Measurements from ENCODE around the gene TSPAN8.
"Not testable (repeated sequence)": the region's sequence is repeated elsewhere in the genome, so short reads cannot be mapped to it uniquely, and the experiment has no call there.

Gene TSPAN8

GRCh38 chr12:71157601-71158233, at the start of gene TSPAN8:
TSPAN8 (minus strand) TSS chr12:71157999; CDS start chr12:71157678, 321 bp downstream.
- no peak for FAIRE-seq

GRCh38 chr12:71201136-71201679, 43.4 kb upstream of the TSPAN8 start:
- FAIRE-seq = no peak

DNA sequence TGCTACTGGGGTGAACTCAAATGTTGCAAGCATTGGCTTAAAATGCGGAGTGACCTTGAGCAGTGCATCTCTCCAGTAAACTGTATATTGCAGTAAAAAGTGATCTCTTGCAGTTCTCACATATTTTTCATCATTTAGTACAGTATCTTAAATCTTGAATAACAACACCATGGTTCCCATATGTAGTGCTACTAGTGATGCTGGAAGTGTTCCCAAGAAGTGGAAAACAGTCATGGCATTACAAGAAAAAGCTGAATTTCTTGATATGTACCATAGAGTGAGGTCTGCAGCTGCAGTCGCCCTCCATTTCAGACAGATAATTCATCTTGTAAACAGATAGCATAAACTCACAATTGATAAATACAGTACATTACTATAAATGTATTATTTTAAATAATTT, 42.9 kb upstream of the TSPAN8 start:
- no peak for FAIRE-seq

DNA sequence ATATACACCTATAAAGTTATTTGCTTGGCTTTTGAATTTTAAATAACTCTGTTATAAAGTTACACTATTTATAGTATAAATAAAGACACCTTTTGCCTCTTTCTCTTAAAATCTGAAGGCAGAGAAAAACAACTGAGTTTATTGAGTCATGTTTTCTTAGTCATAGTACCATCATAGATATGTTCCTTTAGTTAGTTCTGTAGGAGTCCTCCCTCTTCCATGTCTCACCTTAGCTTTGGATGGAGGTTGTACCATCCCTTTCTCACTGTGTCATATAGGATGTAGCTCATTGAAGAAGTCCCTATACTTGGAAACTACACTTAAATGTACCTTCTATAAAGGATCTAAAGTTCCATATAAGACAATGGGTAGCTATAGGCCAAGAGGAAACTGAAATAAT, 39.7 kb upstream of the TSPAN8 start:
- no peak for FAIRE-seq

GRCh38 chr12:71195338-71195896, 37.6 kb upstream of the TSPAN8 start:
- FAIRE-seq = no peak

- no peak for FAIRE-seq
These were observed 36.9 kb upstream of the TSPAN8 start for GRCh38 chr12:71194657-71195056.

DNA sequence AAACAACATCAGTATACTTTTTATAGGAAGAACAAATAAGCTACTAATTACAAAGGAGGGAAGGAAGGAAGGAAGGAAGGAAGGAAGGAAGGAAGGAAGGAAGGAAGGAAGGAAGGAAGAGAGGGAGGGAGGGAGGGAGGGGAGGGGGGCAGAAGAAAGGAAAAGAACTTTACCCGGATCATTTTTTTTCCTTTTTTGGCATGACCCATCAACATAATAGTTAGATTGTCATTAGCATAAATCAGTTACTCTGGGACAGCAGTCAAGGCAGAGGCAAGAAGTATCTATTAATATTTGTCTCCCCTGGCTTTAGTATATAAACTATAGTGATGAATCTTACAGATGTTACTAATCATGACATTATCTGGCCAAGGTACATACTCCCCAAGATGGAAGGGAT, 35.2 kb upstream of the TSPAN8 start:
- no peak for FAIRE-seq

- no peak for FAIRE-seq
These were observed 33.9 kb upstream of the TSPAN8 start for GRCh38 chr12:71191509-71192196.

DNA sequence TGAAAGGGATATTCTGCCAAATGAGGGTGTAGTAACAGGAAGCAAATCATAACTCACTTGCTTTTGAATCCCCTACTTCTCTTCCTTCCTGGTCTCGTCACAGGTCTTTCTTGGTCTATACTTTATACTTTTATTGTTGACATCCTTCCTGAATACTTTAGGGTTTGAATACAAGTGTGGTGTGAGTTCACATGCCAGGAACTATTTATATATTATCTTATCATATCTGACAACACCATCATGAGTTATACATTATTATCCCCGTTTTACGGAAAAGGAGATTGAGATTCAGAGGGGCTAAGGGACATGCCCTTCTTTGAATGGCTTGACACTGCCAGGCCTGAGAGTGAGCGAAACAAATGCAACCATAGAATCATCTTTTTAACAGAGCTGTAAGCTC, 33.0 kb upstream of the TSPAN8 start:
- no peak for FAIRE-seq

DNA sequence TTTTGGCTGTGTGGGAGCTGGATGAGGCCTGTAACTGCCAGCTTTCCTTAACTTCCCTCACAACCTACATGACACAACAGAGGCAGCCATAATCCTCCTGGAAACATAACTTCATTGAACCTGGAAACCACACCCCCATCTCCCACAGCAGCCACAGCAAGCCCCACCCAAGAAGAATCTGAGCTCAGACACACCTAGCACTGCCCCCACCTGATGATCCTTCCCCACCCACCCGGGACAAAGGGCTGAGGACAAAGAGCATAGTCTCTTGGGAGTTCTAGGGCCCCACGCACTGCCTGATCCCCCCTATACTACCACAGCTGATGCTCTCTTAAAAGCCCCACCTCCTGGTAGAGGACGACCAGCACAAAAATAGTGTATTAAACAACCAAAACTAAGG, 29.6 kb upstream of the TSPAN8 start:
- no peak for FAIRE-seq

DNA sequence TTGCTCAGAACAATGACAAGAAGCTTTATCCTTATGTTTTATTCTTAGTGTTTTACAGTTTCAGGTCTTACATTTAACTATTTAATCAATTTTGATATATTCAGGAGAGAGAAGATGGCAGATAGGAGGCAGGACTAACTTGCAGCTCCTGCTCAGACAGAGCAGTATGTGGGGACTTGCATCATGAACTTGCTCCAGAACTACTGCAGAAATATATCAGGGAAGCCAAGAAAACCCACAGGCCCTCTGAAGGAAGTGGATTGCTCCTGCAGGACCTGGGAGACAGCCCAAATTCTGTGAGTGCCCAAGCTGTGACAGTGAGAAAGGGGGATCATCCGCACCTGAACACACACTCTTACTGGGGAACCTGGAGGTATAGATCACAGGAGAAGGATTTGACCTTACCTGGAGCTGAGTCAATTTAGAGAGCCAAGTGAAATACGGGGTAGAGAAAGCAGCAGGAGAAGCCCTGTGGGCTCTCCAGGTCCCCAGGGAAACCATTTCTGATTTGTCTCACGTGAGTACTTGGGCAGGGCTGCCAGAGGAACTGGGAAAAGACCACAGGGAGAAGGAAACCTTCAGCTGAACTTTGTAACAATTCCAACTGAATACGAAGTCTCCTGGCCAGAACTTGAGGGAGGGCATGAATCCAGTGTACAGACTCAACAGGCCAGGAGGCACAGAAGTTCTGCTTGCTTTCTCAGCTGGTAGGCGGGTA, 28.9 kb upstream of the TSPAN8 start:
- no peak for FAIRE-seq

- FAIRE-seq = no peak
These were observed 26.0 kb upstream of the TSPAN8 start for GRCh38 chr12:71183846-71184245.

DNA sequence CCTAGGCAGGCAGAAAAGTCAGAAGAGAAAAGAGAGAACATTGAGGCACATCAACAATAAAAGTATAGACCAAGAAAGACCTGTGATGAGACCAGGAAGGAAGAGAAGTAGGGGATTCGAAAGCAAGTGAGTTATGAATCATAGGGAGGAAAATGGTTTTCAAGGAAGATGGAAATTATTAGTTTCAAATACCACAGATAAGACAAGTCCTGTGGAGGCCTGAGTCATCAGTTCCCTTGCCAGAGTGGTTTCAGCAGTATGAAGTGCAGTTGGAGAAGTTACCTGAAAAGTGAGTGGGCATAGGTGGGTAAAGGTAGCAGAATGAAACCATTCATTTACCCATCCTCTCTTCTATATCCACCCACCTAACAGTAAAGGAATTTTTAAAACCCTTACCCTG, 25.2 kb upstream of the TSPAN8 start:
- no peak for FAIRE-seq

GRCh38 chr12:71178162-71178561, 20.4 kb upstream of the TSPAN8 start:
- no peak for FAIRE-seq

- FAIRE-seq = no peak
These were observed 17.0 kb upstream of the TSPAN8 start for GRCh38 chr12:71174825-71175224.

DNA sequence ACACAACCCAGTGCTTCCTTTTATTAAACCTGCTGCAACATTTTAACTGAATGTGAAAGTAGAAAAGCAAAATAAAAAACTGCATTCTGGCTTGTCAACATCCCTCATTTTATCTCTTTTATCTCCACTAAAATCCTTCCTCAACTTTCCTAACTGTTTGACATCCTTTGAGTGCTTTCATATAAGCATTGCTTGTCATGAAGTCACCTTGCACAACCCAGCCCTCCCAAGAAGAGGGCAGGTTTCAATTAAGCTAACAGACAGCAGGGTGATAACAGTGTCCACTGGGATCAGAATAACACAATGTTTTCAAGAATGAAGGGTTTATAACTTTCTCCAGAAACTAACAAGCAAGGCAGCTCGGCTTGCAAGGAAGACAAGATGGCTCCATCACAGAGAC, 16.3 kb upstream of the TSPAN8 start:
- FAIRE-seq = no peak

- no peak for FAIRE-seq
These were observed 12.7 kb upstream of the TSPAN8 start for GRCh38 chr12:71170456-71170855.

DNA sequence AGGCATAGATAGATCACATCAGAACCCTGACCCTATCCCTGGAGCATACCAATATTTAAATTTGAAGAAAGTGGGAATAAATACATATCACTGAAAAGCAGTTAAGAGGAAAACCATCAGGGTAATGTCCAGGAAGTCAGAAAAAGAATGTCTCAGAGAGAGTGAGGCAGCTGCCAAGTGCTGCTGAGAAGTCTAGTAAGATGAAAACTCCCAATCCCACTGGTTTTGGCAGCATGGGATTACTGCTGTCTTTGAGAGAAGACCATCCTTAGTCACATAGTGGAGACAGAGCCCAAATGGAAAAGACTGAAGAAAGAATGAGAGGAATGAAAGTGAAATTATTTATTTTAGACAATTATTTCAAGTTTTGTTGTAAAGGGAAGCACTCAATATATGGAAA, 11.5 kb upstream of the TSPAN8 start:
- no peak for FAIRE-seq

DNA sequence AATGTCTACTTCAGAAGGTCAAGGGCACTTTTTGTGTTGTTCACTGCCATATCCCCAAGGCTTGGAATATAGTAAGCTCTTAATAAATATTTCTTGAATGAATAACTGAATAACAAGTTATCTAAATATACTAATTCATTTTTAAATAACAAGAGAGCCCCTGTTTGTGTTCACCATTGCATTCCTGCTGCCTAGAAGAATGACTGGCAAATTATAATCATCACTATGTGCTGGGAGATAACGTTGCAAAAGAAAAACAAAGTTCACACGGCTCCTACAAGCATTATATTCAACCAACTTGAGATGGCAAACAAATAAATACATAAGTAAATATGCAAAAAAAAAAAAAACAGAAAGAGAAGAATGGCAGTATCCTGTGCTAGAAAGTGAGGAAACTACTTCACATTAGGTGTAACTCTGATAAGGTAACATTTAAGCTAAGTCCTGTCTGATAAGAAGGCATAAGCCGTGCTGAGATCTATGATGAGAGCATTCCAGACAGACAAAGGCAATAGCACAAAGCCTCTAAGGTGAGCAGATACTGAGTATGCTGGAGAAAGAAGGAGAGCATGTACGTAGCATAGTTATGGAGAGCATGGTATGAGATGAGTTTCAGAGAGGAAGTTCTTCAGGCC, 9.2 kb upstream of the TSPAN8 start:
- no peak for FAIRE-seq

DNA sequence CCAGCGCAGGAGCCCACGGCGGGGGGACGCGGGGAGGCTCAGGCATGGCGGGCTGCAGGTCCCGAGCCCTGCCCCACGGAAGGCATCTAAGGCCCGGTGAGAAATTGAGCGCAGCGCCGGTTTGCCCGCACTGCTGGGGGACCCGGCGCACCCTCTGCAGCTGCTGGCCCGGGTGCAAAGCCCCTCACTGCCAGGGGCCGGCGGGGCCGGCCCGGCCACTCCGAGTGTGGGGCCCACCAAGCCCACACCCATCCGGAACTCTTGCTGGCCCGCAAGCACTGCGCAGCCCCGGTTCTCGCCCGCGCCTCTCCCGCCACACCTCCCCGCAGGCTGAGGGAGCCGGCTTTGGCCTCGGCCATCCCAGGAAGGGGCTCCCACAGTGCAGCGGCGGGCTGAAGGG, 8.5 kb upstream of the TSPAN8 start:
- FAIRE-seq = no peak

DNA sequence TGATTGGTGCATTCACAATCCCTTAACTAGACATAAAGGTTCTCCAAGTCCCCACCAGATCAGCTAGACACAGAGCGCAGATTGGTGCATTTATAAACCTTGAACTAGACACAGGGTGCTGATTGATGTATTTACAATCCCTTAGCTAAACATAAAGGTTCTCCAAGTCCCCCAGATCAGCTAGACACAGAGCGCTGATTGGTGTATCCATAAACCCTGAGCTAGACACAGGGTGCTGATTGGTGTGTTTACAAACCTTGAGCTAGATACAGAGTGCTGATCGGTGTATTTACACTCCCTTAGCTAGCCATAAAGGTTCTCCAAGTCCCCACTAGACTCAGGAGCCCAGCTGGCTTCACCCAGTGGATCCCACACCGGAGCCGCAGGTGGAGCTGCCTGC, 8.0 kb upstream of the TSPAN8 start:
- not testable (repeated sequence) for FAIRE-seq

DNA sequence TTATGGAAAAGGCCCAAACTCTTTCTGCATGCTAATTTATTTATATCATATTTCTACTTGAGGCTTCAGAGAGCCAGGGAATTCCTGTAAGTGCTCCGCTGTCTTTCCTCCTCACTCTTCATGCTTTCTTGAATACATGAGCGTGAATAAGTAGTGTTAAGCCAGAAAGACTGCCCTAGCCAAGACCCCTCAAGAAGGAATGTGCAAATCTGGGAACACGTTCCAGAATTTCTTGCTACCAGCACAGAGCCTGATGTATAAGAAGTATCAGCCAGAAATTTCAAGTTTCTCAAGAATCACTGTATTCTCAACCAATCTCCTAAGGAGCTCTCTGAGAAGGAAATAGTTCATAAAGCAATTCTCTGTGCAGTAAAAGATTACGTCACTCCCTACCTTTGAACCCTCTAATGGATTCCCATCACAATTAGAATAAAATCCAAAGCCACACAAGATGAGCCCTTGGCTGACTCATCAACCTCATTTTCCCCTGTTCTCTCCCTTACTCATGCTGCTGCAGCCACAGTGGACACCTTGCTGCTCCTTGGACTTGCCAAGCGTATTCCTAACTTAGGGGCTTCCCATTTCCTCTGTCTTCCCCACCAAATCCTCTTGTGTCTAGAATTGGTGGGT, 6.9 kb upstream of the TSPAN8 start:
- no peak for FAIRE-seq

DNA sequence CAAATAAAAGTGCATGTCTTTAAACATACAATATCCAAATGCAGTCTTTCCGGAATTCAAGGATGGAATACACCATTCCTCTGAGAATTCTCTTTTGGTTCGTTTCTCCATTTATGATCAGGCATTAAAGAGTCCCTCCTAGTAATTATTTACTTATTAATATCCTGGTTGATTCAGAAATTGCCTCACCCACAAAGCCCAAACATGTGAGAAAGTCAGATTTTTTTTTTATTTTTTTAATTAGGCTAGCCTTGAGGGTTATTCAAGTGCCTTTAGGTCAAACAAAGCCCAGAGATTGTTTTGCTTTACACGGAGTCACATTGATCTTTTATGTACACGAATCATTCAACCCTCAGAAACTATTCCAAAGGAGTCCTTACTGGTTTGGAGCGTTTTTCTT, 6.4 kb upstream of the TSPAN8 start:
- FAIRE-seq = no peak
